GM19397 (cell line): ENCODE results near the gene KRT33B.
"Not testable (repeated sequence)": the region's sequence is repeated elsewhere in the genome, so short reads cannot be mapped to it uniquely, and the experiment has no call there.

Experiments
- ATAC-seq: cut with Tn5 transposase; IDR thresholded peaks from one replicate; pipeline ENCODE4 v1.9.1; 2021; ENCODE audit warnings: mild to moderate bottlenecking, moderate library complexity; ENCODE audit not compliant: unreplicated experiment

Gene KRT33B

GRCh38 chr17:41394254-41394996, 24.8 kb upstream of the KRT33B start:
- no peak for ATAC-seq

DNA sequence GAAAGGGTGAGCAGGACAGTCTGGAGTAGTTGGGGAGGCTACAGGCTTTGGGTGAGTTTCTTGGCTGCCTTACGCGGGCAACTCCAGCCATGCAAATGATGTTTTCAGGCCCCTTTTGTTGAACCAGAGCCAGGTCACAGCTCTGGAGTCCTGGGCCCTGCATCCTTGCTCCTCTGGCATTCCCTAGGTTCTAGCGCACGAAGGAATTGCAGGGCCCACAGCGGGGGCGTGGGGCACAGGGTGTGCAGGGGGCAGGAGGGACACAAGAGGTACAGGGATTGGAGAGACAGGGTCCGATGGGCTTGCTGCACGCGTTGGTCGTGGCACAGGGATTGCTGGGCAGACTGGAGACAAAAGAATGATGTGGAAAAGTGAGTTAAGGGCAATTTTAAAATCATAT, 24.2 kb upstream of the KRT33B start:
- no peak for ATAC-seq

- no peak for ATAC-seq
Observed at GRCh38 chr17:41393294-41393693, 23.7 kb upstream of the KRT33B start.

GRCh38 chr17:41392278-41392677, 22.7 kb upstream of the KRT33B start:
- no peak for ATAC-seq

- no peak for ATAC-seq
Observed at GRCh38 chr17:41391535-41391934, 21.9 kb upstream of the KRT33B start.

GRCh38 chr17:41390411-41390938, 20.9 kb upstream of the KRT33B start:
- ATAC-seq = no peak

DNA sequence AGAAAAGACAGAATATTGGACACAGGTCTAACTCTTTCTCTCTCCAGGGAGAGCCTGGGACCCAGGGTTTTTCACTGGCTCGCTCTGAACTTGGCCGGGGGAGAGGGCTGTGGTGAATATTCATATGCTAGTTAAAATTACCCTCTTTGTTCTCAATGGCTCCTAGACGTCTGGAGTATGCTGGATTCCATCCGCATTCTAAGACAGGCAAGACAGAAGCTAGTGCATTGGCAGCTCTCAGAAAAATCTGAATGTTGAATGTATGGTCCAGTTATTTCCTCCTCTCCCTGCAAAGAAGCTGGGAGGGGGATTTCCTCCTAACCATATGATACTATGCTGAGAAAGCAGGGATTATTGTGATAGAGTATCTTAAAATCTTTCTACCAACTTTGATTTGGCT, 18.1 kb upstream of the KRT33B start:
- no peak for ATAC-seq

DNA sequence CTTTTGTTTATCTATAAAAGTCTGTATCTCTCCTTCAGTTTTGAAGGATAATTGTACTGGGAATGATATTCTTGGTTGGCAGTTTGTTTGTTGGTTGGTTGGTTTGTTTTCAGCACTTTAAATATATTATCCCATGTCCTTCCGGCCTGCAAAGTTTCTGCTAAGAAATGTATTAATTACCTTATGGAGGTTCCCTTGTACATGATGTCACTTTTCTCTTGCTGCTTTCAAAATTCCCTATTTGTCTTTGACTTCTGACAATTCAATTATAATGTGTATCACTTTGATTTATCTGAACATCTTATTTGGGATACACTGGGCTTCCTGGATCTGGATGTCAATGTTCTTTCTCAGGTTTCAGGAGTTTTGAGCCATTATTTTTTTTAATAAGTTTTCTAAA, 16.6 kb upstream of the KRT33B start:
- no peak for ATAC-seq

DNA sequence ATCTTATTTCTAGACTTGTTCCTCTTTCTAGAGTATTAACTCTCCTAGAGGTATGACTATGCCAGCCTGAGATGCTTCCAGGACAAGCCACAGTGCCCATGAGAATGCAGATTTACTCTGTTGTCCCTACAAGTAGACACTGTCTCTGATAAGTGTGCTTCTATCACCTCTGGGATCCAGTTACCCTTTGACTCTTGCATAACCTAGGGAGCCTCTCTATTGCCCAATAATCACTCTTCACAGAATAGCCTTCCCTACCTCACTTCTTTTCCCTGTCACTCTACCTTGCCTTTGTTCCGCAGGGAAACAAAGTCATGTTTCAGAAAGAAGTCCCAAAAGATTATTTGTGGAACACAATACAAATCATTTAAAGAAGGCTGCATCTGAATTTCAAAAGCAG, 14.1 kb upstream of the KRT33B start:
- ATAC-seq = no peak

GRCh38 chr17:41382394-41382793, 12.8 kb upstream of the KRT33B start:
- ATAC-seq = no peak

- not testable (repeated sequence) for ATAC-seq
Observed at GRCh38 chr17:41381943-41382342, 12.3 kb upstream of the KRT33B start, which contains the start of gene KRT34. KRT34 (minus strand) TSS chr17:41382306; CDS start chr17:41382246, 60 bp downstream.

- not testable (repeated sequence) for ATAC-seq
Observed at GRCh38 chr17:41380091-41380490, 10.5 kb upstream of the KRT33B start.

GRCh38 chr17:41377546-41377945, 7.9 kb upstream of the KRT33B start:
- ATAC-seq = no peak

GRCh38 chr17:41369023-41369422, 590 bp downstream of the KRT33B start:
- no peak for ATAC-seq

- no peak for ATAC-seq
Observed at GRCh38 chr17:41367426-41368075, 2.1 kb downstream of the KRT33B start.

GRCh38 chr17:41366070-41366469, 3.5 kb downstream of the KRT33B start:
- ATAC-seq = no peak

DNA sequence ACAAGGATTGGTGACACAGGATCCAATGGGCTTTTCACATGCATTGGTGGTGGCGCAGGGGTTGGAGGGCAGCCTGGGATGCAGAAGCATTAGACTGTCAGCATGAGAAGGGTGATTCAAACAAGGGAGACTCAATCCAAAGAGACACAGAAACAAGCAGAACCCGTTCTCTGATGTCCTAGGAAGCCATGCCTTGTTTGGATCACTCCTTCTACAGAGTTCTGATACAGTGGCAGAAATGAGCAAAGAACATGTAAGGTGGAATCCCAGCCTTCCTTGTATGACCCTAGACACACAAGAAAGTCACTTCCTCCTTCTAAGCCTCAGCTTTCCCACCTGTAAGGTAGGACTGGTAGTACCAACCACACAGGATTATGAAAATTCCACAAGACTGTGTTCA, 5.7 kb downstream of the KRT33B start:
- no peak for ATAC-seq

- ATAC-seq = no peak
Observed at GRCh38 chr17:41360296-41360995, 9.2 kb downstream of the KRT33B start.

DNA sequence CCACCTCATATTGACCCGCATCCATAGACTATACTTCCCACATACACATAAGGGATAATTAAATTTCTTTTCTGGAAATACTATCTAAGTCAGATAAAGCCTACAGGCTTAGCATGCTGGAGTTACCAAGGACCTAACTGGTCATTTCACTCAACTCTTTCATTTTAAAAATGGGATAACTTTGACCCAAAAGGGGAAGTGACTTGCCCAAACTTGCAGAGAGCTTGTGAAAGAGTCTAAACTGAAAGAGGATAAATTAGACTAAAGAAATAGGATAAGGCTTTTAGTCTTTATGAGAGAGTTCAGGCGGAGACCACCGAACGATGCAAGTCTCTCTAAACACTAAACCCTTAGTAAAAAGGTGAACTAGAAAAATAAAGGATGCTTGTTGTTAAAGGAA, 15.1 kb downstream of the KRT33B start:
- no peak for ATAC-seq

- no peak for ATAC-seq
Observed at GRCh38 chr17:41352597-41353366, 16.8 kb downstream of the KRT33B start.

- ATAC-seq = no peak
Observed at GRCh38 chr17:41351177-41351576, 18.4 kb downstream of the KRT33B start.
